A673 (cell line): ENCODE measurements around the gene ATP5F1D.

Source experiments
- CTCF ChIP-seq: fragments of 300-800, 200-600 bp; sonication (generic); conservative IDR thresholded peaks from 2 replicates; pipeline ENCODE4 v1.5.1; 2017; ENCODE audit warnings: low read depth, mild to moderate bottlenecking, antibody characterized with exemption, low read length, moderate library complexity, mixed read lengths
- EZH2 ChIP-seq: fragments of 200-600 bp; sonication (generic); IDR thresholded peaks from 2 replicates; pipeline ENCODE4 v1.6.1; 2017; ENCODE audit warnings: borderline replicate concordance, low read depth, mild to moderate bottlenecking, mixed read lengths, antibody characterized with exemption, low read length; ENCODE audit not compliant: poor library complexity, severe bottlenecking

- TF ChIP-seq CTCF (no peak), EZH2 (no peak)
These were observed 7.2 kb upstream of the ATP5F1D start for GRCh38 chr19:1234051-1234954.
